ENCODE data around the gene CDH24. TPM values are rescaled to one million over a fixed set of nuclear protein-coding genes. Genes with fewer than 3 reads are reported as not detected.

CDH24 gene
- total RNA-seq, 4 donors from 2014 or later, result 2.5 to 5.9 (median 3.6) TPM

GRCh38 chr14:23103581-23103980 is 46.3 kb upstream of the CDH24 start:
- DNase-seq (ENCODE audit: extremely low spot score), result no peak
- Histone ChIP-seq H3K27me3 (no peaks in the 10 kb centered on the region), H3K4me1 (peaks cover 0 to 14% (median 2%) of the 10 kb centered on the region in 4 donors), H3K4me3 (no peak overlapping the region), H3K36me3 (peaks cover 0 to 11% (median 9%) of the 10 kb centered on the region in 4 donors), H3K27ac (replicated peaks in 1 of 4) (no peak overlapping the region), H3K9me3 (no peaks in the 10 kb centered on the region)
- intact Hi-C loops (cut with DNase I), result no loop called here
- TF ChIP-seq POLR2AphosphoS5 (IDR thresholded peaks at IDR 0.05), result no peak
- WGBS, result 75% methylated on average over 4 of the region's 4 CpGs

GRCh38 chr14:23102801-23103200 is 45.5 kb upstream of the CDH24 start:
- WGBS, result 84% methylated on average over 2 of the region's 2 CpGs

GRCh38 chr14:23101986-23102625 is 44.8 kb upstream of the CDH24 start:
- peak overlapping the region in 1 of 4 donors; percentile 4 for H3K27ac ChIP-seq (replicated peaks in 1 of 4)
- no peaks in the 10 kb centered on the region for H3K9me3 ChIP-seq
- no peak for DNase-seq (ENCODE audit: extremely low spot score)
- 59% methylated on average over 5 of the region's 10 CpGs for WGBS
- H3K27me3 ChIP-seq, result no peaks in the 10 kb centered on the region
- H3K4me1 ChIP-seq, result peaks cover 8 to 27% (median 9%) of the 10 kb centered on the region in 4 donors
- TF ChIP-seq CTCF (IDR thresholded peaks at IDR 0.05), result no peak
- TF ChIP-seq EP300 (IDR thresholded peaks at IDR 0.05), result no peak
- TF ChIP-seq POLR2AphosphoS5 (IDR thresholded peaks at IDR 0.05), result no peak
- no peak for TF ChIP-seq POLR2A (IDR thresholded peaks at IDR 0.05; ENCODE audit: low read depth)
- intact Hi-C loops (cut with DNase I), result no loop called here
- H3K36me3 ChIP-seq, result peaks cover 0 to 23% (median 20%) of the 10 kb centered on the region in 4 donors
- H3K4me3 ChIP-seq, result no peak overlapping the region

More at GRCh38 chr14:23102801-23103200, 45.5 kb upstream of the CDH24 start:
- peaks cover 0 to 19% (median 16%) of the 10 kb centered on the region in 4 donors for H3K36me3 ChIP-seq
- peaks cover 1 to 20% (median 3%) of the 10 kb centered on the region in 4 donors for H3K4me1 ChIP-seq
- intact Hi-C loops (cut with DNase I), result no loop called here
- no peak overlapping the region for H3K4me3 ChIP-seq
- no peaks in the 10 kb centered on the region for H3K27me3 ChIP-seq
- TF ChIP-seq POLR2AphosphoS5 (IDR thresholded peaks at IDR 0.05) (no peak), CTCF (IDR thresholded peaks at IDR 0.05) (no peak), POLR2A (IDR thresholded peaks at IDR 0.05; ENCODE audit: low read depth) (no peak), EP300 (IDR thresholded peaks at IDR 0.05) (no peak)
- DNase-seq (ENCODE audit: extremely low spot score), result no peak
- H3K9me3 ChIP-seq, result no peaks in the 10 kb centered on the region
- no peak overlapping the region for H3K27ac ChIP-seq (replicated peaks in 1 of 4)

- DNase-seq (ENCODE audit: extremely low spot score), result no peak
- intact Hi-C loops (cut with DNase I), result no loop called here
- H3K4me3 ChIP-seq, result no peak overlapping the region
- no peaks in the 10 kb centered on the region for H3K27me3 ChIP-seq
- 77% methylated on average over 6 of the region's 6 CpGs for WGBS
- TF ChIP-seq EP300 (IDR thresholded peaks at IDR 0.05) (no peak), CTCF (IDR thresholded peaks at IDR 0.05) (no peak), POLR2AphosphoS5 (IDR thresholded peaks at IDR 0.05) (no peak), POLR2A (IDR thresholded peaks at IDR 0.05; ENCODE audit: low read depth) (no peak)
- H3K9me3 ChIP-seq, result no peaks in the 10 kb centered on the region
- H3K4me1 ChIP-seq, result peaks cover 15 to 34% (median 16%) of the 10 kb centered on the region in 4 donors
- H3K36me3 ChIP-seq, result peaks cover 0 to 23% (median 20%) of the 10 kb centered on the region in 4 donors
- peak overlapping the region in 1 of 4 donors; percentile 4 for H3K27ac ChIP-seq (replicated peaks in 1 of 4)
Observed at GRCh38 chr14:23101213-23101970, 44.1 kb upstream of the CDH24 start.

- no peak for DNase-seq (ENCODE audit: extremely low spot score)
- 93% methylated on average over 10 of the region's 10 CpGs for WGBS
- intact Hi-C loops (cut with DNase I), result no loop called here
Observed at GRCh38 chr14:23099212-23099861, 42.0 kb upstream of the CDH24 start.

More at GRCh38 chr14:23099212-23099861, 42.0 kb upstream of the CDH24 start:
- Histone ChIP-seq H3K27ac (replicated peaks in 1 of 4) (peak overlapping the region in 1 of 4 donors; percentile 26), H3K4me3 (no peak overlapping the region), H3K4me1 (peaks cover 17 to 28% (median 19%) of the 10 kb centered on the region in 4 donors), H3K36me3 (peaks cover 0 to 23% (median 20%) of the 10 kb centered on the region in 4 donors), H3K9me3 (no peaks in the 10 kb centered on the region), H3K27me3 (no peaks in the 10 kb centered on the region)
- TF ChIP-seq POLR2A (IDR thresholded peaks at IDR 0.05; ENCODE audit: low read depth) (no peak), EP300 (IDR thresholded peaks at IDR 0.05) (no peak), CTCF (IDR thresholded peaks at IDR 0.05) (no peak), POLR2AphosphoS5 (IDR thresholded peaks at IDR 0.05) (no peak)
